Keratinocyte (primary cell): Measurements from ENCODE around the gene STK32B.

ENCODE experiments used
- CTCF ChIP-seq, 3 experiments: IDR thresholded peaks in 1 of 3; conservative IDR thresholded peaks in 1 of 3; optimal IDR thresholded peaks in 1 of 3; 2 replicates in 2 of 3; 3 replicates in 1 of 3; pipeline versions ENCODE3 to v1.5.1; 2011; ENCODE audit warnings: low read length in 3 of 3, mild to moderate bottlenecking in 3 of 3, moderate library complexity in 2 of 3, control low read depth in 1 of 3, inconsistent platforms in 1 of 3; ENCODE audit not compliant: insufficient read depth in 2 of 3; ENCODE audit errors: extremely low read depth in 1 of 3
- EZH2 ChIP-seq: IDR thresholded peaks from one replicate; pipeline ENCODE4 v1.6.1; 2012; ENCODE audit warnings: inconsistent platforms, mild to moderate bottlenecking, low read length, moderate library complexity

- no peak for TF ChIP-seq EZH2
- no peak for TF ChIP-seq CTCF (optimal IDR thresholded peaks at IDR 0.05 in 1 of 3, IDR thresholded peaks at IDR 0.05 in 1 of 3, conservative IDR thresholded peaks at IDR 0.05 in 1 of 3; ENCODE audit: extremely low read depth in 1 of 3, insufficient read depth in 2 of 3, low read length in 3 of 3)
These were observed 489.9 kb downstream of the STK32B start for GRCh38 chr4:5541169-5541568.
